Sigmoid colon (tissue), 7 donors: ENCODE results near the gene TSSK6. TPM values are rescaled to one million over a fixed set of nuclear protein-coding genes. Genes with fewer than 3 reads are reported as not detected.

Experiments used
- DNase-seq: peaks from one replicate; pipeline ENCODE4 v3.0.0-alpha.2; 2019
- H3K27ac ChIP-seq, 4 donors: fragments of 200-600 bp; sonication (generic); one replicate each; pipeline ENCODE4 v1.5.1; 2016 to 2019; ENCODE audit warnings: mild to moderate bottlenecking in 1 of 4
- H3K27me3 ChIP-seq, 3 donors: fragments of 200-600 bp; sonication (generic); one replicate each; pipeline ENCODE4 v1.5.1; 2019; ENCODE audit warnings: mild to moderate bottlenecking in 1 of 3
- H3K36me3 ChIP-seq, 4 donors: fragments of 200-600 bp; sonication (generic); one replicate each; pipeline ENCODE4 v1.5.1; 2016 to 2019
- H3K4me1 ChIP-seq, 4 donors: fragments of 200-600 bp; sonication (generic); one replicate each; pipeline ENCODE4 v1.5.1; 2017 to 2019
- H3K4me3 ChIP-seq, 4 donors: fragments of 200-600 bp; sonication (generic); one replicate each; pipeline ENCODE4 v1.5.1; 2017 to 2019; ENCODE audit warnings: mild to moderate bottlenecking in 2 of 4, moderate library complexity in 1 of 4
- H3K9me3 ChIP-seq, 4 donors: fragments of 200-600 bp in 3 of 4; sonication (generic) in 3 of 4; one replicate each; pipeline versions ENCODE4 v1.5.1 to v1.6.1; 2013 to 2019
- EP300 ChIP-seq, 4 donors: sonication (generic); formaldehyde crosslinking; IDR thresholded peaks; one replicate each; pipeline ENCODE4 v1.6.1; 2017; ENCODE audit warnings: antibody characterized with exemption in 4 of 4
- POLR2A ChIP-seq, 2 donors: fragments of 450-650 bp; IDR thresholded peaks; one replicate each; pipeline ENCODE4 v1.6.1; 2016; ENCODE audit warnings: antibody characterized with exemption in 2 of 2, mild to moderate bottlenecking in 2 of 2, moderate library complexity in 2 of 2
- POLR2AphosphoS5 ChIP-seq, 4 donors: sonication (generic); formaldehyde crosslinking; IDR thresholded peaks; one replicate each; pipeline ENCODE4 v1.6.1; 2017; ENCODE audit warnings: antibody characterized with exemption in 4 of 4
- WGBS, 2 donors: extraction: QIAGEN DNeasy Blood & Tissue Kit; methylation state at CpG; one replicate each; pipeline ENCODE4 v1.1.7; 2013; 5-methylcytosine and 5-hydroxymethylcytosine counted together
- intact Hi-C: fragments of 100-400 bp; cut with DNase I; formaldehyde crosslinking; loops from one replicate; pipeline ENCODE4 v1.15.1; 2023
- polyA plus RNA-seq, 3 donors: library from polyadenylated mRNA; stranded (reverse); fragments of 200-250 nt; gene quantifications; one replicate each; pipeline ENCODE4 v1.2.3, GENCODE V29; 2013
- total RNA-seq, 4 donors: library from RNA; depleted of rRNA; stranded (reverse); fragments of >200 nt; gene quantifications; one replicate each; pipeline ENCODE4 v1.1.0, GENCODE V29; 2016
- TF ChIP-seq, protein P1 (sequence below), 4 experiments: fragments of 450-650 bp in 3 of 4; fragments of 200-600 bp in 1 of 4; IDR thresholded peaks; one replicate each; pipeline ENCODE4 v1.5.1; 2016 to 2019; ENCODE audit warnings: antibody characterized with exemption in 4 of 4, mild to moderate bottlenecking in 3 of 4, moderate library complexity in 2 of 4
- donor health status: healthy with polysubstance abuse.
- donor health status: Bipolar disorder and iron deficiency.
- donor health status: healthy.

The TSSK6 gene
- total and polyA plus RNA-seq, 7 donors = 1.2 to 3.3 (median 1.6) TPM

DNA sequence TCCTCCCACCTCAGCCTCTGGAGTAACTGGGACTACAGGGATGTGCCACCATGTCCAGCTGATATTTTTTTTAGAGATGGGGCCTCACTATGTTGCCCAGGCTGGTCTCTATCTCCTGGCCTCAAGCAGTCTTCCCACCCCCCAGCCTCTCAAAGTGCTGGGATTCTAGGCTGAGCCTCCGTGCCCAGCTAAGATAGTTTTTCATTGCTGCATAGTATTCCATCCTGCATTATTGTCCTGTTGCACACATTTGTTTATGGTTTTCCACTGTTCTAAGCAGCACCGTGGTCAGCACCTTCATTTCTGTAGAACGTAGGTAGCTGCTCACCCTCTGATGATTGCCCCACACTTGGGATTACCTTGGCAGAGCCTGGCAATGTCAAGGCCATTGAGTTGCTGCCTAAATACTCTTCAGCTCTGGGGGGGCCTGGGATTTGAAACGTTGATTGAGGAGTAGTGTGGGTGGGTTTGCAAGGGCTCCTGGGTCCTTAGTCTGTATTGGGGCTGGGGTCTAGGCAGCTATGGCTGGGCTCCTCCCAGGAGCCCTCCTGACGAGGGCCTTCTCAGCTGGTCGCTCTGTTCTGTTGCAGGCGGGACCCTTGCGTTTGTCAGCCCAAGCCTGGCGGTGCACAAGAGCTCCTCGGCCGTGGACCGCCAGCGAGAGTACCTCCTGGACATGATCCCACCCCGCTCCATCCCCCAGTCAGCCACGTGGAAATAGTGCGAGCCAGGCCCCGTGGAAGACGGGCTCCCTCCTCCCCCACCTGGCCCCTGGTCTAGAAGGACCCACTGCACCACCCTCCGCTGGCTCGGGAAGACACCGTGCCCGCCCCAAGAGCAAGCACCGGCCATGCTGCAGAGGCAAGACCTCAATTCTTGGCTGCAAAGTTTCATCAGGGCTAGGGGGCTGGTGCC, 10.3 kb downstream of the TSSK6 start:
- Histone ChIP-seq H3K27me3 (no peaks in the 10 kb centered on the region), H3K36me3 (peaks cover 10 to 76% (median 39%) of the 10 kb centered on the region in 4 donors), H3K4me1 (no peaks in the 10 kb centered on the region), H3K27ac (no peak overlapping the region), H3K4me3 (no peak overlapping the region), H3K9me3 (no peaks in the 10 kb centered on the region)
- no peak for DNase-seq
- WGBS, 2 donors = 93% methylated on average over 23 of the region's 23 CpGs
- TF ChIP-seq EP300 (IDR thresholded peaks at IDR 0.05) (no peak), POLR2A (IDR thresholded peaks at IDR 0.05) (no peak), POLR2AphosphoS5 (IDR thresholded peaks at IDR 0.05) (no peak)
- TF ChIP-seq, protein P1, sequence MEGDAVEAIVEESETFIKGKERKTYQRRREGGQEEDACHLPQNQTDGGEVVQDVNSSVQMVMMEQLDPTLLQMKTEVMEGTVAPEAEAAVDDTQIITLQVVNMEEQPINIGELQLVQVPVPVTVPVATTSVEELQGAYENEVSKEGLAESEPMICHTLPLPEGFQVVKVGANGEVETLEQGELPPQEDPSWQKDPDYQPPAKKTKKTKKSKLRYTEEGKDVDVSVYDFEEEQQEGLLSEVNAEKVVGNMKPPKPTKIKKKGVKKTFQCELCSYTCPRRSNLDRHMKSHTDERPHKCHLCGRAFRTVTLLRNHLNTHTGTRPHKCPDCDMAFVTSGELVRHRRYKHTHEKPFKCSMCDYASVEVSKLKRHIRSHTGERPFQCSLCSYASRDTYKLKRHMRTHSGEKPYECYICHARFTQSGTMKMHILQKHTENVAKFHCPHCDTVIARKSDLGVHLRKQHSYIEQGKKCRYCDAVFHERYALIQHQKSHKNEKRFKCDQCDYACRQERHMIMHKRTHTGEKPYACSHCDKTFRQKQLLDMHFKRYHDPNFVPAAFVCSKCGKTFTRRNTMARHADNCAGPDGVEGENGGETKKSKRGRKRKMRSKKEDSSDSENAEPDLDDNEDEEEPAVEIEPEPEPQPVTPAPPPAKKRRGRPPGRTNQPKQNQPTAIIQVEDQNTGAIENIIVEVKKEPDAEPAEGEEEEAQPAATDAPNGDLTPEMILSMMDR (IDR thresholded peaks at IDR 0.05) = no peak
- intact Hi-C loops = no loop called here

DNA sequence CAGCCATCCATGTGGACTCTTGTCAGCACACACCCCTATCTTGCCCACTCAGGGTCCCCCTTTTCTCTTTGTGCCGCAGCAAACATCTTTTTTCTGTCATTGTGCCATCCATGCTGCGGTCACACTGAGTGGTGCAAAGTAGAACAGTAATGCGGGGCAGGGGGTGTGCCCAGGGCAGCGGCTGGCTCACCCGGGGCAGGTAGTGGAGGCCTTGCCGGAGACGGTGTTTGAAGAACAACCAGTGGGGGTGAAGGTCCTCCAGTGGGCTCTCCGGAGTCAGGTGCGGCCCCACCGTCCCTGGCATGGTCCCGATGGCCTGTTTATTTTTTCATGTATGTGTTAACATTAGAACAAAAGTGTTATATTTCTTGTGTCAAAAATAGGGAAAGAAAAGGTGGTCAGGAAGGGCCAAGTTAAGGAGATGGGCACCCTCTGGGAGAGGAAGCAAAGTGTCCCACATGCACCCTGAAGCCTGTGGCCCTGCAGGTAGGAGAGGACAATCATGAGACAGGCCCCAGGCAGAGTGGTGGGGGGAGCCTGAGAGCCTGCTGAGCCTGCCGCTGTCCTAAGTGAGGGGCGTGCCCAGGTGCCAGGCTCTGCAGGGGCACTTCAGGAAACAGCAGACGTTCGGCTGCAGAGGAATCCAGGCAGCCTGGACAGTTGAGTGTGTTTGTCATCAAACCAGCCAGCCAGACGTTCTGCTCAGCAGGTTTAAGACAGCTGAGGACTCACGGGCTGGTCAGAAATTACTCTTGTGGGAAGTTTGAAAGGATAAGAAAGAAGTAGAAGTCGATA, 12.3 kb downstream of the TSSK6 start:
- peaks cover 15 to 96% (median 57%) of the 10 kb centered on the region in 4 donors for H3K36me3 ChIP-seq
- no peak for DNase-seq
- H3K27ac ChIP-seq = no peak overlapping the region
- WGBS, 2 donors = 89 to 92% methylated on average over 18 of the region's 18 CpGs
- TF ChIP-seq POLR2A (IDR thresholded peaks at IDR 0.05) (no peak), POLR2AphosphoS5 (IDR thresholded peaks at IDR 0.05) (no peak), EP300 (IDR thresholded peaks at IDR 0.05) (no peak)
- TF ChIP-seq, protein P1 (IDR thresholded peaks at IDR 0.05) = no peak
- intact Hi-C loops = no loop called here
- no peaks in the 10 kb centered on the region for H3K9me3 ChIP-seq
- H3K27me3 ChIP-seq = no peaks in the 10 kb centered on the region
- H3K4me1 ChIP-seq = no peaks in the 10 kb centered on the region
- H3K4me3 ChIP-seq = no peak overlapping the region

DNA sequence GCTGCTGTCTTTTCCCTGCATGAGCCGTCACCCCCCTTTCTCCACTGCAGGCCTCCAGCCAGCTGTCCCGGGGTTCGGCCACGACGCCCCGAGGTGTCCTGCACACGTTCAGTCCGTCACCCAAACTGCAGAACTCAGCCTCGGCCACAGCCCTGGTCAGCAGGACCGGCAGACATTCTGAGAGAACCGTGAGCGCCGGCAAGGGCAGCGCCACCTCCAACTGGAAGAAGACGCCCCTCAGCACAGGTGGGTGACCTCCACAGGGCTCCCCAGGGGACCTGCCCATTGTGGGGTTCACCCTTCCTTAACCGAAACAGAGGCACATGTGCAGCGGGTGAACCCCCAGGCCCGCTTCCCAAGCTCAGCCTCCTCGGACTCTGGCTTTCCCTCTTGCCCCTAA, 13.1 kb downstream of the TSSK6 start:
- intact Hi-C loops = no loop called here
- WGBS, 2 donors = 96 to 97% methylated on average over 19 of the region's 19 CpGs
- H3K27ac ChIP-seq = no peak overlapping the region
- peaks cover 15 to 98% (median 58%) of the 10 kb centered on the region in 4 donors for H3K36me3 ChIP-seq
- H3K4me3 ChIP-seq = no peak overlapping the region
- no peaks in the 10 kb centered on the region for H3K27me3 ChIP-seq
- H3K9me3 ChIP-seq = no peaks in the 10 kb centered on the region
- H3K4me1 ChIP-seq = no peaks in the 10 kb centered on the region
- DNase-seq = no peak
- TF ChIP-seq POLR2AphosphoS5 (IDR thresholded peaks at IDR 0.05) = no peak
- TF ChIP-seq EP300 (IDR thresholded peaks at IDR 0.05) = no peak
- no peak for TF ChIP-seq POLR2A (IDR thresholded peaks at IDR 0.05)
- TF ChIP-seq, protein P1 (IDR thresholded peaks at IDR 0.05) = no peak

DNA sequence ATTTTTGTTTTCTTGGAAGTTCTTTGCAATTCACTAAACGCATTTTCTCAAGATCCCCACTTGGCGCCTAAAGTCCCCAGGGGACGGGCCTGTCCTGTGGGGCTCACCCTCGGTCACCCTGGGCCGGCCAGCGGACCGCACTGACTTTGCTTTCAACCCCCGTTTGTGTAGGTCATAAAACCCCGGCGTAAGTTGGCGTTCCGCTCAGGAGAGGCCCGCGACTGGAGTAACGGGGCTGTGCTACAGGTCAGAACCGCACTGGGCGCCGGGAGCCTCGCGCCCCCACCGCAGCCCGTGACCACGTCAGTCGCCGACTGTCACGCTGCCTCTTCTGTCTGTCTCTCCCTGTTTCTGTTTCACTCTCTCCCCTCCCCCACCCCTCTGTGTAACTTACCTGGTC, 13.6 kb downstream of the TSSK6 start:
- Histone ChIP-seq H3K4me1 (no peaks in the 10 kb centered on the region), H3K27me3 (no peaks in the 10 kb centered on the region), H3K9me3 (no peaks in the 10 kb centered on the region), H3K27ac (no peak overlapping the region), H3K4me3 (no peak overlapping the region), H3K36me3 (peaks cover 15 to 98% (median 59%) of the 10 kb centered on the region in 4 donors)
- TF ChIP-seq, protein P1 (IDR thresholded peaks at IDR 0.05) = no peak
- TF ChIP-seq POLR2AphosphoS5 (IDR thresholded peaks at IDR 0.05) = no peak
- no peak for TF ChIP-seq POLR2A (IDR thresholded peaks at IDR 0.05)
- no peak for TF ChIP-seq EP300 (IDR thresholded peaks at IDR 0.05)
- intact Hi-C loops = no loop called here
- no peak for DNase-seq
- WGBS, 2 donors = 95% methylated on average over 26 of the region's 26 CpGs
